GM06990 (cell line): ENCODE results near the gene EPHA8.

ENCODE experiments used
- DNase-seq: peaks from one replicate; pipeline ENCODE4 v3.0.0-alpha.2; 2011; ENCODE audit not compliant: insufficient read length; ENCODE audit errors: extremely low read depth
- H3K27me3 ChIP-seq: replicated peaks from 2 replicates; pipeline ENCODE4 v1.6.0; 2011; ENCODE audit warnings: low read length; ENCODE audit not compliant: control insufficient read depth, insufficient read depth
- H3K36me3 ChIP-seq: 2 replicates; pipeline ENCODE4 v1.5.1; 2011; ENCODE audit warnings: low read length; ENCODE audit not compliant: control insufficient read depth, insufficient read depth
- H3K4me3 ChIP-seq: replicated peaks from 2 replicates; pipeline ENCODE4 v1.5.1; 2011; ENCODE audit warnings: low read depth, mild to moderate bottlenecking, control low read depth, low read length
- CTCF ChIP-seq: IDR thresholded peaks from 2 replicates; pipeline ENCODE4 v1.5.1; 2011; ENCODE audit warnings: low read length, control low read depth, mild to moderate bottlenecking, inconsistent platforms; ENCODE audit not compliant: insufficient read depth, poor library complexity, severe bottlenecking

The EPHA8 gene

DNA sequence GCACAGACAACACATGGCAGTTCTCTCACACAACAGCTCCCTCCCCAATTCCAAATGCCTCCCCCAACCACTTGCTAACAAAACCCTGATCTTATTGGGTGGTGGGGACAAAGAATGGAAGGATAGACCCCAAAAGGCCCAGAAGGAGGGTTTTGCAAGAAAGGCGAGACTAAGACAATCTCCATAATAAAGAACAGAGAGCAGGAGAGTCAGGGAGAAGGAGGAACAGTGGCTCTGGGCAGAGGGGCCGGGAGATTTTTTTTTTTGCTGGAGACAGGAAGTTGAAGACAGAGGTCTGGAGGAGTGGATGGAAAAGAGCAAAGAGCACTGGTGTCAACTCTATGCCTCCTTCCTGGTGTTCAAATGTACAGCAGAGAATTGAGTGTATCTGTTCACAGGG lies 66.6 kb downstream of the EPHA8 start:
- TF ChIP-seq CTCF = no peak
- Histone ChIP-seq H3K27me3 (peaks cover 1% of the 10 kb centered on the region; the same call in 1 of the 2 replicates), H3K36me3 (no peaks in the 10 kb centered on the region), H3K4me3 (no peak overlapping the region)
- no peak for DNase-seq

DNA sequence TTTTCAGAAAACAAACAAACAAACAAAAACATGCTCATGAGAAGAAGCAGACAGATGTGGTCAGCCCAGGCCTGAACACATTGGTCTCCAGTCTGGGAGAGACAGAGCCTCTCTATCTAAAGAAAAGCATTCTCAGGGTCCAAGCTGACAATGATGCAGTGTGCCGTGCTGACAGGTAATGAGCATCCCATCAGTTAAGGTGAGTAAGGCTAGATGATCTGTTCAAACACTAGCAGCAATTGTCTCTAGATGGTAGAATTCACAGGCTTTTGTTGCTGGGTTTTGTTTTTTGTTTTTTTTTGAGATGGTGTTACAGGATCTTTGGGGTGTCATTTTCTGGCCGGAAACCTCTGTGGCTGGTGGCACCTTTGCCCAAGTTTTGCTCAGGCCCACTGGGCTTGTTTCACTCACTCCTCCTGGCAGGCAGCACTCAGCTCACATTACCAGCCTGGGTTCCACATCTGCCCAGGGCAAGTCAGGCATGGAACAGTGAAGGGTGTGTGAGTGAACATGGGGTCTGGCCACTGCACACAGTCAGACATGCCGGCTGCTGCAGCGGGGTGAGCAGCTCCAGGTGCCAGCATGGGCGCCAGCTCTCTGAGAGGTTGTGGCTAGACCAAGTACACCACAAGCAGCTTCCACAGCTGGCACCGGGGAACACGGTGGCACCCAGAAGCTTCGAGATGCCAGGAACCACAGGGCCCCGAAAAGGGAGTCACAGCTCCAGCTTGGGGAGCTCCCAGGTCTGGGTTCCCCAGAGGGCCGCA lies 70.6 kb downstream of the EPHA8 start:
- Histone ChIP-seq H3K36me3 (no peaks in the 10 kb centered on the region), H3K27me3 (peaks cover 1% of the 10 kb centered on the region), H3K4me3 (no peak overlapping the region)
- TF ChIP-seq CTCF = no peak
- no peak for DNase-seq

DNA sequence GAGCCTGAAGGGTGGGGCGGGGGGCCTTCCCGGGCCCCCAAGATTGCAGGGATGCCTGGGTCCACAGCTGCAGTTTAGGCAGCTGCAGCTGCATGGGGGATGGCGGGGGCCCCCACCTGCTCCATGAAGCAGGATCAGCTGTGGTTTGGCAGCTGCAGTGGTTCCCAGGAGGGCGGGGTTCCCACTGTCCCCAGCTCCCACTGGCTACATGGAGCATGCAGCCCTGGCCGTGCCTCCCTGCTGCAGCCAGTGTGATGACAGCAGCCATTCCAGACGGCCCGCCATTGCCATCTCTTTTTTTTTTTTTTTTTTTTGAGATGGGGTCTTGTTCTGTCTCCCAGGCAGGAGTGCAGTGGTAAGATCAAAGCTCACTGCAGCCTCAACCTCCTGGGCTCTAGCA lies 72.1 kb downstream of the EPHA8 start:
- DNase-seq = no peak
- no peak for TF ChIP-seq CTCF
- H3K4me3 ChIP-seq = no peak overlapping the region
- no peaks in the 10 kb centered on the region for H3K36me3 ChIP-seq
- H3K27me3 ChIP-seq = peaks cover 1% of the 10 kb centered on the region

DNA sequence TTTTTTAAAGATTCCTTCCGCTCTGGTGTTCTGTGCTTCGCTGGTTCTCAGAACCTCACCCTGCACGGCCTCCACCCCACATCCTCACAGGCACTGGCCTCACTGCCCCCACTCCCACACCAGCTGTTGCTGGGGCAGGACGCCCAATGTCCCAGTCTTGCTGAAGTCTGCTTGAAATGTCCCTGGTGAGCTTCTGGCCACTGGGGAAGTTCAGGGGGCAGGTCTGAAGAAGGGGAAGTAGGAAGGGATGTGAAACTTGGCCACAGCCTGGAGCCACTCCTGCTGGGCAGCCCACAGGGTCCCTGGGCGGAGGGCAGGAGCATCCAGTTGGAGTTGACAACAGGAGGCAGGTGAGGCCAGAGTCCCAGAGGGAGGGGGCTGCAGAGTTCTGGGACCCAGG lies 73.1 kb downstream of the EPHA8 start, which contains the start of gene C1QA:
TSS of gene C1QA (plus strand) at position 276 of the 400 bp plus-strand sequence. CDS start 989 bp downstream, outside the sequence.
- no peak for DNase-seq
- no peak within 1 kb of the TSS for H3K4me3 ChIP-seq
- H3K27me3 ChIP-seq = peaks cover 1% of the 10 kb centered on the region
- H3K36me3 ChIP-seq = no peaks in the 10 kb centered on the region
- no peak for TF ChIP-seq CTCF

GRCh38 chr1:22636927-22637326 lies 73.6 kb downstream of the EPHA8 start:
- Histone ChIP-seq H3K27me3 (peaks cover 1% of the 10 kb centered on the region), H3K4me3 (no peak overlapping the region), H3K36me3 (no peaks in the 10 kb centered on the region)
- no peak for DNase-seq
- TF ChIP-seq CTCF = no peak
